ENCODE measurements around the gene ITGA11. TPM values are rescaled to one million over a fixed set of nuclear protein-coding genes. Genes with fewer than 3 reads are reported as not detected.
A peak's percentile ranks its signal among the peaks of the same experiment; 100 is the strongest.

The ITGA11 gene
- total RNA-seq, 4 donors from 2014 or later, result 0.48 to 10.6 (median 2.6) TPM

DNA sequence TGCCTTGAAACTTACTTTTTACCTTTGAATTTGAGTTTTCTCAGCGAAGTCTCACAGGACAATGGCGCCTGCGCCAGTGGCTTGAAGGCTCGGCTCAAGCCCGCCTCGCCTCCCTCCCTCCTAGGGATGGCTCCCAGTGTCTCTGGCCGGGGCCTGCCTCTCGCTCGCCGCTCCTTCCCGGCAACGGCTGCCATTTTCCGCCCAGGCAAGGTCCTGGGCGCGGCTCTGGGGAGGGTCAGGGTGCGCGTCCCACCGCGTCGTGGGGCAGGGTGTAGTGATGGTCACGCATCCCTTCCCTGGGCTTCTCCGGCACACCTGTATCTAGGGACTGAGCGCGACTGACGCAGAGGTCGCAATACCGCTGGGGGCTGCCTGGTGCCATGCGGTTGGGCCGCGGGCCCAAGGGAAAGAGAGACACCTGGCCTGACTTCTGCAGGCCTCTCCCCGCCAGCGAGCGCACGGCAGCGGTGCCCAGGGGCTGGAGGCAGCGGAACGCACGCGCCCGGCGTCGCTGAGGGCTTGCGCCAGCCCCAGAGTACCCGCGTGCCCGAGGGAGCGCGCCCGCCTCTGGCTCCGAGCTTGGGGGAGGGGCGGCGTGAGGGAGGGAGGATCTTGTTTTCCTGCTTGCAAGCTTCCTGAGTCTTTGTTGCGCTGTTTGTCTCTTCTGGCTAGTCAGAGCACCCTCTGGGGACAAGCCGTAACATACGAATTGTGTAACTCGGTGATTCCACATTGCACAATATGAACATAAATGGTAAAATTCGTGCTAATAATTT is 175.1 kb downstream of the ITGA11 start:
- TF ChIP-seq, protein P1, sequence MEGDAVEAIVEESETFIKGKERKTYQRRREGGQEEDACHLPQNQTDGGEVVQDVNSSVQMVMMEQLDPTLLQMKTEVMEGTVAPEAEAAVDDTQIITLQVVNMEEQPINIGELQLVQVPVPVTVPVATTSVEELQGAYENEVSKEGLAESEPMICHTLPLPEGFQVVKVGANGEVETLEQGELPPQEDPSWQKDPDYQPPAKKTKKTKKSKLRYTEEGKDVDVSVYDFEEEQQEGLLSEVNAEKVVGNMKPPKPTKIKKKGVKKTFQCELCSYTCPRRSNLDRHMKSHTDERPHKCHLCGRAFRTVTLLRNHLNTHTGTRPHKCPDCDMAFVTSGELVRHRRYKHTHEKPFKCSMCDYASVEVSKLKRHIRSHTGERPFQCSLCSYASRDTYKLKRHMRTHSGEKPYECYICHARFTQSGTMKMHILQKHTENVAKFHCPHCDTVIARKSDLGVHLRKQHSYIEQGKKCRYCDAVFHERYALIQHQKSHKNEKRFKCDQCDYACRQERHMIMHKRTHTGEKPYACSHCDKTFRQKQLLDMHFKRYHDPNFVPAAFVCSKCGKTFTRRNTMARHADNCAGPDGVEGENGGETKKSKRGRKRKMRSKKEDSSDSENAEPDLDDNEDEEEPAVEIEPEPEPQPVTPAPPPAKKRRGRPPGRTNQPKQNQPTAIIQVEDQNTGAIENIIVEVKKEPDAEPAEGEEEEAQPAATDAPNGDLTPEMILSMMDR (IDR thresholded peaks at IDR 0.05), result no peak
- DNase-seq (ENCODE audit: low spot score), result peak; percentile 82

DNA sequence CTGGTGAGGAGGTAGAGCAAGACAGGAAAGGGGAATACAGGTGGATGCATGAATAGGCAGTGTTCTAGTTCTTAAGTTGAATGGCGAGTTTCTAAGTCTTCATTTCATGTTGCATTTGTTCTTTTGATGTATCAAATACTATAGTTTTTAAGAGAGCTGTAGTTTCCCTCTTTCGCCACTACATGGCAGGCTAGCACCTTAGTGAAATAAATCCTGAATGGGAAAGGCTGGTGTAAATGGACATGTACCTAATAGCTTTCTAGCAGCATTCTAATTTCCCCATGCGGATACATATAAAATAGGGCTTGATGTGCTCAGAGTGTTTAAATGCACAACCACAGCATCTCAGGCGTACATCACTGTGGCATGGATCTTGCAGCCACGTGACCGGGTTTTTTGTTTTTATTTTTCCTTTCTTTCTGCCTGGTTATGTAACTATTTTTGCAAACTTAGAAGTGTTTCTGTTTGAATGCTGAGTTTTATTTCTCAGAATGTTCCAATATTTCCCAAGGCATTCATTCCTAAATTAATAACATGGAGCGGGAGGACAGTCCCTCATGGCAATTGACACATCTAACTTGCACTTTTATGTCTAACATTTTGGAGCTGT is 178.9 kb downstream of the ITGA11 start:
- DNase-seq (ENCODE audit: low spot score), result no peak
- TF ChIP-seq, protein P1 (IDR thresholded peaks at IDR 0.05), result peak in 1 of 3 donors; percentile 41
- ATAC-seq (ENCODE audit: low FRiP score), result peak; percentile 48

More for the DNA sequence above, 175.1 kb downstream of the ITGA11 start:
- ATAC-seq (ENCODE audit: low FRiP score), result peak; percentile 93

DNA sequence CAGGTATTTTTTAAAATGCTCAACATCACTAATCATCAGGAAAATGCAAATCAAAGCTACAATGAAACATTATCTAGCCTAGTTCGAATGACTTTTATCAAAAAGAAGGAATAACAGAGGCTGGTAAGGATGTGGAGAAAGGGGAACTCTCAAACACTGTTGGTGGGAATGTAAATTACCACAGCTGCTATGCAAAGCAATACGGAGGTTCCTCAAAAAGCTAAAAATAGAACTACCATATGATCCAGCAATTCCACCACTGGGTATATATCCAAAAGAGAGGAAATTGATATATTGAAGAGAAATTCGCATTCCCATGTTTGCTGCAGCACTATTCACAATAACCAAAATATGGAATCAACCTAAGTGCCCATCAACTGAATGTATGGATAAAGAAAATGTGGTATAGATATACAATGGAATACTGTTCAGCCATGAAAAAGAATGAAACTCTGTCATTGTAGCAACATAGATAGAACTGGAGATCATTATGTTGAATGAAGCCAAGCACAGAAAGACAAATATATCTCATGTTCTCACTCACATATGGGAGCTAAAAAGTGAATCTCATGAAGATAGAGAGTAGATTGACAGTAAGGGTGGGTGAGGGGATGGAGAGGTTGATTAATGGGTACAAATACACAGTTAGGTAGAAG is 182.8 kb downstream of the ITGA11 start:
- no peak for ATAC-seq (ENCODE audit: low FRiP score)
- no peak for DNase-seq (ENCODE audit: low spot score)
- TF ChIP-seq, protein P1 (IDR thresholded peaks at IDR 0.05), result no peak

Other genes with a start within 250 kb of the ITGA11 start
- gene CALML4, start 226.8 kb downstream of the ITGA11 start, total RNA-seq, result 10 to 100 TPM in 1 of 4 donors, 1 to 10 TPM in 3; 8.6 to 10.3 (median 9.0) TPM
- gene CLN6, start 202.4 kb downstream of the ITGA11 start, total RNA-seq, result 10 to 100 TPM; 15.6 to 40.1 (median 21.3) TPM
- gene FEM1B, start 154.4 kb downstream of the ITGA11 start, total RNA-seq, result 10 to 100 TPM; 32.9 to 48.5 (median 40.9) TPM
- gene CORO2B, start 146.8 kb upstream of the ITGA11 start, total RNA-seq, result 10 to 100 TPM in 3 of 4 donors, 1 to 10 TPM in 1; 4.7 to 18.8 (median 13.7) TPM

Measured in omental fat pad (tissue), 4 donors.